A673 (cell line): Measurements from ENCODE around the gene LRP4.

Experiments used
- CTCF ChIP-seq: fragments of 300-800, 200-600 bp; sonication (generic); conservative IDR thresholded peaks from 2 replicates; pipeline ENCODE4 v1.5.1; 2017; ENCODE audit warnings: low read depth, mild to moderate bottlenecking, antibody characterized with exemption, low read length, moderate library complexity, mixed read lengths
- EZH2 ChIP-seq: fragments of 200-600 bp; sonication (generic); IDR thresholded peaks from 2 replicates; pipeline ENCODE4 v1.6.1; 2017; ENCODE audit warnings: borderline replicate concordance, low read depth, mild to moderate bottlenecking, mixed read lengths, antibody characterized with exemption, low read length; ENCODE audit not compliant: poor library complexity, severe bottlenecking

- TF ChIP-seq CTCF (no peak), EZH2 (no peak)
Measured at GRCh38 chr11:46892109-46892508, 26.2 kb downstream of the LRP4 start.
